HL-60 (cell line): ENCODE data around the gene TCEANC2.

Source experiments
- DNase-seq, 2 experiments: peaks; one replicate each; pipeline ENCODE4 v3.0.0-alpha.2; 2010 to 2020; ENCODE audit warnings: low read depth in 1 of 2, low spot score in 1 of 2
- H3K27ac ChIP-seq: fragments of 250-450 bp; sonication (Bioruptor Pico); replicated peaks from 2 replicates; pipeline ENCODE4 v1.5.1; 2020; ENCODE audit warnings: mild to moderate bottlenecking, moderate library complexity
- H3K27me3 ChIP-seq: fragments of 250-450 bp; sonication (Bioruptor Pico); 2 replicates; pipeline ENCODE4 v1.5.1; 2021; ENCODE audit warnings: mild to moderate bottlenecking, moderate library complexity; ENCODE audit not compliant: insufficient read depth, poor library complexity, severe bottlenecking
- H3K4me3 ChIP-seq: replicated peaks from 2 replicates; pipeline ENCODE4 v1.5.1; 2011; ENCODE audit warnings: mild to moderate bottlenecking, control low read depth, low read length; ENCODE audit not compliant: insufficient read depth
- CTCF ChIP-seq: IDR thresholded peaks from one replicate; pipeline ENCODE4 v1.5.1; 2011; ENCODE audit warnings: low read length, control low read depth, inconsistent platforms; ENCODE audit not compliant: insufficient read depth
- GABPA ChIP-seq: IDR thresholded peaks from 2 replicates; pipeline ENCODE4 v1.6.1; 2012; ENCODE audit warnings: low read depth
- POLR2AphosphoS5 ChIP-seq: IDR thresholded peaks from 2 replicates; pipeline ENCODE4 v1.6.1; 2012; ENCODE audit warnings: low read depth
- REST ChIP-seq: IDR thresholded peaks from 2 replicates; pipeline ENCODE4 v1.6.1; 2012; ENCODE audit warnings: low read depth; ENCODE audit not compliant: insufficient replicate concordance
- SPI1 ChIP-seq: IDR thresholded peaks from 2 replicates; pipeline ENCODE4 v1.6.1; 2012; ENCODE audit warnings: low read depth, mild to moderate bottlenecking, borderline replicate concordance

Gene TCEANC2

GRCh38 chr1:54010415-54011117, 42.8 kb upstream of the TCEANC2 start:
- DNase-seq: no peak
- Histone ChIP-seq H3K27me3 (no peaks in the 10 kb centered on the region), H3K4me3 (no peak overlapping the region), H3K27ac (no peak overlapping the region)
- no peak for TF ChIP-seq POLR2AphosphoS5
- peak; percentile 28 for TF ChIP-seq REST
- no peak for TF ChIP-seq CTCF
- TF ChIP-seq SPI1: no peak
- no peak for TF ChIP-seq GABPA

GRCh38 chr1:54011316-54012007, 41.9 kb upstream of the TCEANC2 start:
- no peaks in the 10 kb centered on the region for H3K27me3 ChIP-seq
- TF ChIP-seq POLR2AphosphoS5 (no peak), GABPA (no peak), SPI1 (no peak)
- no peak for DNase-seq
- no peak overlapping the region for H3K27ac ChIP-seq
- H3K4me3 ChIP-seq: no peak overlapping the region

- Histone ChIP-seq H3K27me3 (no peaks in the 10 kb centered on the region), H3K4me3 (no peak overlapping the region), H3K27ac (no peak overlapping the region)
- DNase-seq: no peak
- no peak for TF ChIP-seq REST
- TF ChIP-seq SPI1: no peak
- no peak for TF ChIP-seq CTCF
- TF ChIP-seq GABPA: no peak
- TF ChIP-seq POLR2AphosphoS5: no peak
Observed at GRCh38 chr1:54012008-54012325, 41.4 kb upstream of the TCEANC2 start.

GRCh38 chr1:54012863-54013262, 40.5 kb upstream of the TCEANC2 start:
- DNase-seq: no peak
- no peak for TF ChIP-seq SPI1
- TF ChIP-seq REST: no peak
- no peak overlapping the region for H3K27ac ChIP-seq
- no peaks in the 10 kb centered on the region for H3K27me3 ChIP-seq
- H3K4me3 ChIP-seq: no peak overlapping the region
